GM12878 (cell line): ENCODE measurements around the gene PHRF1. TPM values are rescaled to one million over a fixed set of nuclear protein-coding genes. Genes with fewer than 3 reads are reported as not detected.

Experiments
- ATAC-seq: fragments of 200-7000 bp; cut with Tn5 transposase; 3 replicates; pipeline ENCODE4 v1.9.1; 2020; ENCODE audit warnings: mild to moderate bottlenecking, moderate library complexity
- BruUV-seq: library from RNA; stranded (reverse); fragments of 400-500 nt; replicated peaks from 2 replicates; lab custom pipeline; 2021; lab: Mats Ljungman, UMichigan
- CTCF ChIA-PET: fragments of 300-600 bp; sonication (Branson Sonifier 250); formaldehyde crosslinking; extraction: SDS; loops from one replicate; lab custom pipeline; 2021; ENCODE audit warnings: inconsistent platforms; lab: Yijun Ruan, JAX
- POLR2A ChIA-PET: fragments of 350-600 bp; formaldehyde crosslinking; extraction: SDS; loops from one replicate; lab custom pipeline; 2021; ENCODE audit warnings: inconsistent platforms; lab: Charles Lee
- RAD21 ChIA-PET: fragments of 300-600 bp; sonication (Branson Sonifier 250); formaldehyde crosslinking; loops from one replicate; lab custom pipeline; 2023; ENCODE audit warnings: antibody characterized with exemption; ENCODE audit not compliant: unreplicated experiment; lab: Charles Lee
- SMC1A ChIA-PET: fragments of 300-600 bp; sonication (Branson Sonifier 250); formaldehyde crosslinking; loops from one replicate; lab custom pipeline; 2023; ENCODE audit not compliant: unreplicated experiment, uncharacterized antibody; lab: Charles Lee
- DNase-seq: peaks from one replicate; pipeline ENCODE4 v3.0.0-alpha.2; 2011; ENCODE audit warnings: low read depth, low spot score
- FAIRE-seq: peaks from 3 replicates; lab custom pipeline; 2011; peaks lifted over from hg19 to GRCh38; lab: Jason Lieb, UNC
- H2AFZ ChIP-seq: 2 replicates; pipeline ENCODE4 v1.6.0; 2011; ENCODE audit warnings: low read depth, low read length, control low read depth; ENCODE audit not compliant: control insufficient read depth
- H3K27ac ChIP-seq: 2 replicates; pipeline ENCODE4 v1.5.1; 2011; ENCODE audit warnings: control low read depth; ENCODE audit not compliant: control insufficient read depth, insufficient read depth
- H3K27me3 ChIP-seq, 2 experiments: replicated peaks in 1 of 2; 2 replicates each; pipeline versions ENCODE4 v1.6.0 to v1.6.1; 2011; ENCODE audit warnings: low read length in 1 of 2; ENCODE audit not compliant: control insufficient read depth in 2 of 2, insufficient read depth in 2 of 2
- H3K36me3 ChIP-seq, 2 experiments: 2 replicates each; pipeline ENCODE4 v1.5.1; 2011; ENCODE audit warnings: low read length in 1 of 2; ENCODE audit not compliant: control insufficient read depth in 2 of 2, insufficient read depth in 2 of 2
- H3K4me1 ChIP-seq: 2 replicates; pipeline ENCODE4 v1.6.1; 2011; ENCODE audit warnings: mild to moderate bottlenecking, low read length, moderate library complexity, mixed read lengths; ENCODE audit not compliant: control insufficient read depth, insufficient read depth
- H3K4me2 ChIP-seq: 2 replicates; pipeline ENCODE4 v1.6.0; 2011; ENCODE audit warnings: control low read depth; ENCODE audit not compliant: control insufficient read depth, insufficient read depth
- H3K4me3 ChIP-seq: fragments of 200-600 bp; sonication (generic); 2 replicates; pipeline ENCODE4 v1.5.1; 2016
- H3K79me2 ChIP-seq: 2 replicates; pipeline ENCODE4 v1.6.0; 2011; ENCODE audit warnings: low read length; ENCODE audit not compliant: control insufficient read depth, insufficient read depth
- H3K9ac ChIP-seq: 2 replicates; pipeline ENCODE4 v1.8.0; 2011; ENCODE audit warnings: low read length, control low read depth, mixed read lengths; ENCODE audit not compliant: control insufficient read depth, insufficient read depth
- H3K9me3 ChIP-seq: replicated peaks from 3 replicates; pipeline ENCODE4 v1.5.1; 2011; ENCODE audit warnings: mild to moderate bottlenecking, low read length; ENCODE audit not compliant: control insufficient read depth, insufficient read depth
- H4K20me1 ChIP-seq: 2 replicates; pipeline ENCODE4 v1.6.0; 2011; ENCODE audit not compliant: control insufficient read depth, insufficient read depth
- BMI1 ChIP-seq: fragments of 450-650 bp; IDR thresholded peaks from 2 replicates; pipeline ENCODE4 v1.6.1; 2016; ENCODE audit warnings: mild to moderate bottlenecking, moderate library complexity, borderline replicate concordance
- DPF2 ChIP-seq: fragments of 450-650 bp; IDR thresholded peaks from 2 replicates; pipeline ENCODE4 v1.6.1; 2017; ENCODE audit warnings: mild to moderate bottlenecking
- E2F4 ChIP-seq: IDR thresholded peaks from 2 replicates; pipeline ENCODE4 v1.6.1; 2012; ENCODE audit warnings: low read depth, low read length, improper control_type of control experiment
- HDAC2 ChIP-seq: fragments of 200-600 bp; sonication (generic); IDR thresholded peaks from 2 replicates; pipeline ENCODE4 v1.6.1; 2017
- JUNB ChIP-seq: IDR thresholded peaks from 2 replicates; pipeline ENCODE4 v1.6.1; 2016; ENCODE audit warnings: antibody characterized with exemption, mild to moderate bottlenecking
- JUND ChIP-seq: IDR thresholded peaks from 2 replicates; pipeline ENCODE4 v1.6.1; 2012; ENCODE audit warnings: low read depth, mild to moderate bottlenecking, low read length, improper control_type of control experiment, moderate library complexity
- KLF5 ChIP-seq: fragments of 450-650 bp; IDR thresholded peaks from 2 replicates; pipeline ENCODE4 v1.6.1; 2014; ENCODE audit warnings: mild to moderate bottlenecking; ENCODE audit not compliant: partially characterized antibody
- NKRF ChIP-seq: fragments of 450-650 bp; conservative IDR thresholded peaks from 2 replicates; pipeline ENCODE4 v1.6.1; 2017; ENCODE audit warnings: mild to moderate bottlenecking, moderate library complexity
- RB1 ChIP-seq: fragments of 450-650 bp; formaldehyde crosslinking; IDR thresholded peaks from 2 replicates; pipeline ENCODE4 v1.6.1; 2017; ENCODE audit warnings: mild to moderate bottlenecking, borderline replicate concordance
- SMAD5 ChIP-seq: IDR thresholded peaks from 2 replicates; pipeline ENCODE4 v1.6.1; 2016; ENCODE audit warnings: antibody characterized with exemption, low read depth
- STAT3 ChIP-seq: IDR thresholded peaks from 2 replicates; pipeline ENCODE4 v1.6.1; 2011; ENCODE audit warnings: low read depth, low read length, improper control_type of control experiment
- ZNF274 ChIP-seq: IDR thresholded peaks from one replicate; pipeline ENCODE4 v1.8.0; 2011; ENCODE audit not compliant: insufficient read length, insufficient read depth
- WGBS: methylation state at CpG from one replicate; pipeline ENCODE4 v1.1.6; 2016; ENCODE audit warnings: low lambda C conversion rate; ENCODE audit not compliant: insufficient replicate concordance, insufficient coverage; ENCODE audit errors: missing lambda C conversion rate; 5-methylcytosine and 5-hydroxymethylcytosine counted together
- in situ Hi-C: fragments of 300-500 bp; cut with MboI; formaldehyde crosslinking; loops from 9 replicates; pipeline ENCODE4 v1.14.3; 2018; ENCODE audit warnings: mixed read lengths
- intact Hi-C: fragments of 100-400 bp; cut with micrococcal nuclease; formaldehyde crosslinking; loops from one replicate; pipeline ENCODE4 v1.14.2; 2022; ENCODE audit not compliant: unreplicated experiment
- polyA plus RNA-seq, 11 experiments: library from polyadenylated mRNA; depleted of rRNA in 4 of 11; unstranded in 6 of 11; stranded (reverse) in 5 of 11; fragments of >200 nt; fragmentation: Nextera tagmentation in 4 of 11; fragmentation: Illumina TruSeq in 1 of 11; extraction: Ambion mirVana in 4 of 11; extraction: Trizol in 1 of 11; gene quantifications; 1 replicate in 1 of 11; 2 replicates in 10 of 11; pipeline versions ENCODE4 v1.2.1 to v1.2.3, GENCODE V29; 2011 to 2016; ENCODE audit warnings: inconsistent platforms in 2 of 11, missing spikeins in 2 of 11, low read depth in 1 of 11
- total RNA-seq, 4 experiments: library from RNA; depleted of rRNA in 3 of 4; stranded (reverse); fragments of >200 nt in 3 of 4; fragmentation: Illumina TruSeq in 1 of 4; extraction: Trizol in 1 of 4; gene quantifications; 2 replicates each; pipeline versions ENCODE4 v1.2.1 to v1.2.3, GENCODE V29; 2013 to 2021
- TF ChIP-seq, protein P1 (sequence below): fragments of 450-650 bp; IDR thresholded peaks from 2 replicates; pipeline ENCODE4 v1.6.1; 2017; ENCODE audit warnings: borderline replicate concordance
- TF ChIP-seq, protein P2 (sequence below): fragments of 450-650 bp; formaldehyde crosslinking; IDR thresholded peaks from 2 replicates; pipeline ENCODE4 v1.5.0; 2022; ENCODE audit warnings: mild to moderate bottlenecking, missing genetic modification characterization
- TF ChIP-seq, protein P3 (sequence below): IDR thresholded peaks from 2 replicates; pipeline ENCODE4 v1.6.1; 2011; ENCODE audit warnings: borderline replicate concordance, low read depth, mild to moderate bottlenecking, moderate library complexity, low read length; ENCODE audit not compliant: insufficient read depth, poor library complexity, severe bottlenecking

The PHRF1 gene
- total and polyA plus RNA-seq, 10 of the 15 experiments (the other 5 are each of a cell fraction or from before 2014, with no cell fraction given): 0.13 to 43.5 (median 15.1) TPM

DNA sequence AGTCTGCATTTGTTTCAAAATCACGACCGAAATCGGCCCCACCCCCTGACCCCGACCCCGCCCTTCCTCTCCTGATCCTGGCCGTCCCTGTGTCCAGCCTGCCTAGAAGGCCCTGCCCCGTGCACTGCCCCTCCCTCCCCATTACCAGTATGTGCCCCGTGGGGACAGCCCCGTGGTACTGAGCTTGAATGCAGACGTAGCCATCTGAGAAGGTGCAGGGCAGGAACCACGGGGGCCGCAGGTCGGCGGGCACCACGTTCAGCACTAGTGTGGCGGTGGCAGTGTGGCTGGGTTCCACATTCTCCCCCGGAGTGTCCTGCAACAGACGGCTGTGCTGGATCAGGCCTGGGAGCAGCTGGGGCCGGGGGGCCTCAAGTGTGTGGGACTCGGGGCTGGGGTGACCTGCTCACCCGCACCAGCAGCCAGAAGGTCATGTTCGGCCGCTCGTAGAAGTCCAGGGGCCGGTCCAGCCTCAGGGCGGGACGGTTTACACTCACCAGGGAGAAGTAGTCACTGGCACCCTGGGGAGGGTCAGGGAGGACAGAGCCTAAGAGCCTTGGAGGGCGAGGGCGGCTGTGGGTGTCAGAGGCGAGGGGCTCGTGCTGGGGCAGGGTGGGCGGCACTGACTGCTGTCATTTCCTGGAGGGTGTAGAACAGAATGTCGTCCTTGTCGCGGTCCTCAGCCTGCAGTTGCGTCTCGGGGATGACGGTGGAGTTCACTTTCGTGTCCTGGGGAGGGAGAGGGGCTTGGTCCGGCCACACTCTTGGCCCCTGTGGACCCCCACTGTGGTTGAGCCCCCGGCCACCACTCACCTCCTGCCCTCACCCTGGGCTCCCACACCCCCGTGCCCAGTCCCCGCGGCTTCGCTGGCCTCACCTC lies 44.9 kb downstream of the PHRF1 start:
- Histone ChIP-seq H3K36me3 (no peaks in the 10 kb centered on the region), H3K27ac (no peak overlapping the region), H2AFZ (no peak overlapping the region), H4K20me1 (no peaks in the 10 kb centered on the region), H3K4me2 (no peak overlapping the region), H3K9me3 (no peaks in the 10 kb centered on the region), H3K79me2 (no peaks in the 10 kb centered on the region), H3K9ac (no peak overlapping the region), H3K4me1 (peaks cover 4% of the 10 kb centered on the region), H3K27me3 (no peaks in the 10 kb centered on the region), H3K4me3 (no peak overlapping the region)
- FAIRE-seq (no peak), DNase-seq (no peak), ATAC-seq (no peak)
- ChIA-PET RAD21 (no interaction called here), SMC1A (no interaction called here), POLR2A (no interaction called here), CTCF (no interaction called here)
- in situ Hi-C loops (no loop called here), intact Hi-C loops (no loop called here)
- 69% methylated on average over 38 of the region's 45 CpGs for whole genome bisulfite sequencing
- no TSS peak for BruUV-seq
- TF ChIP-seq BMI1 (no peak), JUND (no peak), HDAC2 (no peak), NKRF (no peak), JUNB (no peak), E2F4 (no peak), DPF2 (no peak), KLF5 (no peak), SMAD5 (no peak), STAT3 (no peak), ZNF274 (no peak), RB1 (no peak)
- TF ChIP-seq, protein P1, sequence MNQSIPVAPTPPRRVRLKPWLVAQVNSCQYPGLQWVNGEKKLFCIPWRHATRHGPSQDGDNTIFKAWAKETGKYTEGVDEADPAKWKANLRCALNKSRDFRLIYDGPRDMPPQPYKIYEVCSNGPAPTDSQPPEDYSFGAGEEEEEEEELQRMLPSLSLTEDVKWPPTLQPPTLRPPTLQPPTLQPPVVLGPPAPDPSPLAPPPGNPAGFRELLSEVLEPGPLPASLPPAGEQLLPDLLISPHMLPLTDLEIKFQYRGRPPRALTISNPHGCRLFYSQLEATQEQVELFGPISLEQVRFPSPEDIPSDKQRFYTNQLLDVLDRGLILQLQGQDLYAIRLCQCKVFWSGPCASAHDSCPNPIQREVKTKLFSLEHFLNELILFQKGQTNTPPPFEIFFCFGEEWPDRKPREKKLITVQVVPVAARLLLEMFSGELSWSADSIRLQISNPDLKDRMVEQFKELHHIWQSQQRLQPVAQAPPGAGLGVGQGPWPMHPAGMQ: no peak
- TF ChIP-seq, protein P2, sequence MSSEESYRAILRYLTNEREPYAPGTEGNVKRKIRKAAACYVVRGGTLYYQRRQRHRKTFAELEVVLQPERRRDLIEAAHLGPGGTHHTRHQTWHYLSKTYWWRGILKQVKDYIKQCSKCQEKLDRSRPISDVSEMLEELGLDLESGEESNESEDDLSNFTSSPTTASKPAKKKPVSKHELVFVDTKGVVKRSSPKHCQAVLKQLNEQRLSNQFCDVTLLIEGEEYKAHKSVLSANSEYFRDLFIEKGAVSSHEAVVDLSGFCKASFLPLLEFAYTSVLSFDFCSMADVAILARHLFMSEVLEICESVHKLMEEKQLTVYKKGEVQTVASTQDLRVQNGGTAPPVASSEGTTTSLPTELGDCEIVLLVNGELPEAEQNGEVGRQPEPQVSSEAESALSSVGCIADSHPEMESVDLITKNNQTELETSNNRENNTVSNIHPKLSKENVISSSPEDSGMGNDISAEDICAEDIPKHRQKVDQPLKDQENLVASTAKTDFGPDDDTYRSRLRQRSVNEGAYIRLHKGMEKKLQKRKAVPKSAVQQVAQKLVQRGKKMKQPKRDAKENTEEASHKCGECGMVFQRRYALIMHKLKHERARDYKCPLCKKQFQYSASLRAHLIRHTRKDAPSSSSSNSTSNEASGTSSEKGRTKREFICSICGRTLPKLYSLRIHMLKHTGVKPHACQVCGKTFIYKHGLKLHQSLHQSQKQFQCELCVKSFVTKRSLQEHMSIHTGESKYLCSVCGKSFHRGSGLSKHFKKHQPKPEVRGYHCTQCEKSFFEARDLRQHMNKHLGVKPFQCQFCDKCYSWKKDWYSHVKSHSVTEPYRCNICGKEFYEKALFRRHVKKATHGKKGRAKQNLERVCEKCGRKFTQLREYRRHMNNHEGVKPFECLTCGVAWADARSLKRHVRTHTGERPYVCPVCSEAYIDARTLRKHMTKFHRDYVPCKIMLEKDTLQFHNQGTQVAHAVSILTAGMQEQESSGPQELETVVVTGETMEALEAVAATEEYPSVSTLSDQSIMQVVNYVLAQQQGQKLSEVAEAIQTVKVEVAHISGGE (CRISPR knock-in tag): no peak
- TF ChIP-seq, protein P3, sequence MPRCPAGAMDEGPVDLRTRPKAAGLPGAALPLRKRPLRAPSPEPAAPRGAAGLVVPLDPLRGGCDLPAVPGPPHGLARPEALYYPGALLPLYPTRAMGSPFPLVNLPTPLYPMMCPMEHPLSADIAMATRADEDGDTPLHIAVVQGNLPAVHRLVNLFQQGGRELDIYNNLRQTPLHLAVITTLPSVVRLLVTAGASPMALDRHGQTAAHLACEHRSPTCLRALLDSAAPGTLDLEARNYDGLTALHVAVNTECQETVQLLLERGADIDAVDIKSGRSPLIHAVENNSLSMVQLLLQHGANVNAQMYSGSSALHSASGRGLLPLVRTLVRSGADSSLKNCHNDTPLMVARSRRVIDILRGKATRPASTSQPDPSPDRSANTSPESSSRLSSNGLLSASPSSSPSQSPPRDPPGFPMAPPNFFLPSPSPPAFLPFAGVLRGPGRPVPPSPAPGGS: no peak
